GM18873 (cell line): ENCODE measurements around the gene RECQL.
A peak's percentile ranks its signal among the peaks of the same experiment; 100 is the strongest.

ENCODE experiments used
- ATAC-seq: cut with Tn5 transposase; IDR thresholded peaks from one replicate; pipeline ENCODE4 v1.9.1; 2021; ENCODE audit warnings: mild to moderate bottlenecking, moderate library complexity, moderate number of reproducible peaks; ENCODE audit not compliant: unreplicated experiment, low FRiP score

RECQL gene

GRCh38 chr12:21501258-21502163 lies at the start of gene RECQL, which contains the start of gene GOLT1B:
Gene RECQL, minus strand, starts transcription at chr12:21501635. Its CDS starts 2,065 bp downstream, at chr12:21499570.
Gene GOLT1B, plus strand, starts transcription at chr12:21501789. Its CDS starts 135 bp downstream, at chr12:21501924.
- ATAC-seq, result peak; percentile 100

- ATAC-seq, result no peak
Observed at GRCh38 chr12:21547437-21547836, 46.0 kb upstream of the RECQL start.

GRCh38 chr12:21546716-21547115 lies 45.3 kb upstream of the RECQL start:
- ATAC-seq, result no peak

GRCh38 chr12:21545557-21545956 lies 44.1 kb upstream of the RECQL start:
- ATAC-seq, result no peak

- no peak for ATAC-seq
Observed at GRCh38 chr12:21543151-21543550, 41.7 kb upstream of the RECQL start.

GRCh38 chr12:21542403-21542802 lies 41.0 kb upstream of the RECQL start:
- ATAC-seq, result no peak

GRCh38 chr12:21541773-21542172 lies 40.3 kb upstream of the RECQL start:
- ATAC-seq, result no peak

- no peak for ATAC-seq
Observed at GRCh38 chr12:21539797-21540196, 38.4 kb upstream of the RECQL start.

GRCh38 chr12:21538061-21538653 lies 36.7 kb upstream of the RECQL start:
- ATAC-seq, result no peak

- no peak for ATAC-seq
Observed at GRCh38 chr12:21529456-21529855, 28.0 kb upstream of the RECQL start.

GRCh38 chr12:21528953-21529352 lies 27.5 kb upstream of the RECQL start:
- ATAC-seq, result no peak

GRCh38 chr12:21527451-21528180 lies 26.2 kb upstream of the RECQL start:
- peak; percentile 96 for ATAC-seq

GRCh38 chr12:21526721-21527345 lies 25.4 kb upstream of the RECQL start:
- ATAC-seq, result no peak

GRCh38 chr12:21526053-21526452 lies 24.6 kb upstream of the RECQL start, which contains the start of gene SPX:
Gene SPX, plus strand, starts transcription at chr12:21526296. Its CDS starts 177 bp downstream, at chr12:21526473.
- ATAC-seq, result no peak

GRCh38 chr12:21523148-21523547 lies 21.7 kb upstream of the RECQL start:
- no peak for ATAC-seq

- no peak for ATAC-seq
Observed at GRCh38 chr12:21521541-21521940, 20.1 kb upstream of the RECQL start.

- ATAC-seq, result no peak
Observed at GRCh38 chr12:21518451-21518850, 17.0 kb upstream of the RECQL start.

GRCh38 chr12:21516281-21516680 lies 14.8 kb upstream of the RECQL start:
- no peak for ATAC-seq

GRCh38 chr12:21509768-21510167 lies 8.3 kb upstream of the RECQL start:
- ATAC-seq, result peak; percentile 92

GRCh38 chr12:21507849-21508248 lies 6.4 kb upstream of the RECQL start:
- ATAC-seq, result no peak
